CD4-positive, alpha-beta T cell treated with Interleukin-10 for 1 hour (primary cell): ENCODE data around the gene ZFHX3.

Experiments used
- DNase-seq: peaks from one replicate; pipeline ENCODE4 v3.0.0-alpha.2; 2020

ZFHX3 gene

DNA sequence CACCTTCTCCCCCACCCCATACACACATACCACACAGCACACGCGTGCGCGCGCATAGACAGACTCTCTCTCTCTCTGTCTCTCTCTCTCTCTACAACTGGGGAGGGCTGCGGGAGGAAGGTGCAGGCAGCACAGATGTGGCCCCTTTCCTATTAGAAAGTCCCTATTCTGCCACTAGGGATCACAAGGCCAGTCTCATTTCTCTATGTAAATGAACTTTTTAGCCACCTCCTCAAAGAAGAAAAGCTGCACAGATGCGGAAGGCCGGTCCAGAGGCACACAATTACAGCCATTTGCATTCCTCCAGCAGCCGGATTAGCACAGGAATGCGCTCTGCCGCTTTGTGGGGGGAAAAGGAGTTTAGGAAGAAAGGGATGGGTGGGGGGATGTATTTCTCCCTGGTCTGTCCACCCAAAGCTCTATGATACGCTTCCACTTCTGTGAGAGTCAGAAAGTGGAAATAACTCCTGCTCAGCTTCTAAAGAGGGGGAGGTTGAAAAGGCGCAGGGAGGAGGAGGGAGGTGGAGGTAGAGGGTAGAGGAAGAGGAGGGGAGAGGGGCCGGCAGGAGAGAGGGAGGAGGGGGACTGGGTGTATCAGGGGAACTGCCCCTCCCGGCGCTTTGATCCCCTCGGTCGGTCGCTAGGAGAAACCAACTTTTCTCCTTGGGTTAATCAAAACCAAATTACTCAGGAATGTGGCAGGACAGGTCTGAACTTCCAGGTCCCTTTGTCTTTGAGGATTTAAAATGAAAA, 11.7 kb downstream of the ZFHX3 start:
- no peak for DNase-seq

- no peak for DNase-seq
These were observed 13.6 kb downstream of the ZFHX3 start for GRCh38 chr16:73034374-73034773.

GRCh38 chr16:73033271-73033998, 14.5 kb downstream of the ZFHX3 start:
- no peak for DNase-seq

DNA sequence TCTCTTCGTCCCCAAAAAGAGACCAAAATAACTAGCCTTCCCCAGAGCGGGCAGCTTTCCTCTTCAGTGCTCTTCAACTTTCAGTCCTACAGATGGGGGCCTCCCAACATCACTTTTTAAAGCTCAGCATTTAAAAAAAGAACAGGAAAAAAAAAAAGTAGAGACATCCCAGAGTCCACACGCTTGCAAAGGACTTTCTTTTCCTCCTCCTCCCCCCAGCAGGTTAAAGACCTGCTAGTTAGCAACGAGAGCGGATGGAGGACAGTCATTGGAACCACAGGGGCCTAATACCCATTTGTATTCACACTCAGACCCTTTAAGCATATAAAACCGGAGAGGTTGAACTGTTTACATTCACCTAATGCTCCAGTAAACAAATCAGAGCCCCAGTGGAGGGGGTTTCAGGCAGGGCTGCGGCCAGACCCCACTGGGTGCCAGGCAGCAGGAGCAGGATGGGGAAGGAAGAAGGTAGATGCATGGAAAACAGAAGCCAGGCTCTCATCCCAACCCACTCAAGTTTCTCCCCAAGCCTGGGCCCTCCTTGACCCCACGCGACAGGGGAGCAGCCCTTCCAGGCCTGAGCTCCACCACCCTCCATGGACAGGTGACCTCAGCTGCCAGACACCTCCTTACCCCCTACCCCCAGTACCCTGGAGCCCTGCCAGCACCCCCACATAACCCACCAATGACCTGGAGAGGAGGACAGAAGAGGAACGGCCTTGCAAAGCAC, 15.2 kb downstream of the ZFHX3 start:
- DNase-seq = no peak

GRCh38 chr16:73031984-73032383, 15.9 kb downstream of the ZFHX3 start:
- DNase-seq = no peak

DNA sequence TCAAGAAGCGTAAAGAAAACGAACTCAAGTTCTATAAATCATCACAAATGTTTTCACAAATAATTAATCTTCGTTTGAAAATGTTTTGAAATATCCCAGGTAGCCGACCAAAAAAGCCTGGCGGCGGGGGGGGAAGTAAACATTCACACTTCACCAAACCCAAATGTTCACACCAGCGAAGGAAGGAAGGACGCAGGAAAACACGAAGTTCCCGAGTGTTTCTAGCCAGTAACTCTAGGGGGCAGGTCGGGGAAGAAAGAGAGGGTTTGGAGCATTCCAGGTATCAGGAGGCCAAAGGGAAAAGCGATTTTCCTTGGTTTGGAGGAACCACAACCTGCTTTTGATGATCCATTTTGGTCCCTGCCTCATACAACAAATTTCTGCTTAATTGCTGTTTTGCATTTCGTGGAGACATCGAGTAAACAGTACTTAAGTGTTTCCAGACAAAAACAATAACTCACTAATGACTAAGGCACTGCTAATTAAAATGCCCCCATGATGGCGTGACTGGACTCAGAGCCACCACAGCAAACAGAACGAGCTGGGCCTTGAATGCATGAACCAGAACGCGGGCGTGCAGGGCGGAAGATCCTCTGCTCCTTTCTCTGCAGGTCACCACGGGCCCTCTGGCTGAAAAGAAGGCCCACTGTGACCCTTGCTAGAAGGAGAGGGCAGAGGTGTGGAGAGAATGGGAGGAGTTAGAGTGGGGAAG, 16.6 kb downstream of the ZFHX3 start:
- DNase-seq = no peak

- DNase-seq = no peak
These were observed 19.1 kb downstream of the ZFHX3 start for GRCh38 chr16:73028721-73029361.

DNA sequence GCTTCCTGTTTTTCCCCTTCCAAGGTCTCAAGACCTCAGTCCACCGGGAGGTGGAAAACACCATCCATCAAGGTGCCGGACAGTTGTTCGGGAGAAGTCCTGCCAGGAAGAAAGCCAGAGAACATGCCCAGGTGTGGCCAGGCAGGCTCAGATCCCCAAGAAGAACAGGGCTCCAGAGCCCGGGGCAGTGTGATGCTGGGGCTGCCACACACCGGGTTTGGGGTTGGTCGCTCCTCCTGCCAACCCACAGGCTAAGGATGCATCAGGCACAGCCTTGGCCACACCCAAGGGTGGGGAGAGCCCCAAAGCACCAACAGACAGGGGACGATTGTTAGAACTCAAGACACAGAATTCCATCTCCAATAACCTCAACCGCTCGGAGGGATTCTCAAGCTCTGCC, 19.7 kb downstream of the ZFHX3 start:
- DNase-seq = no peak

DNA sequence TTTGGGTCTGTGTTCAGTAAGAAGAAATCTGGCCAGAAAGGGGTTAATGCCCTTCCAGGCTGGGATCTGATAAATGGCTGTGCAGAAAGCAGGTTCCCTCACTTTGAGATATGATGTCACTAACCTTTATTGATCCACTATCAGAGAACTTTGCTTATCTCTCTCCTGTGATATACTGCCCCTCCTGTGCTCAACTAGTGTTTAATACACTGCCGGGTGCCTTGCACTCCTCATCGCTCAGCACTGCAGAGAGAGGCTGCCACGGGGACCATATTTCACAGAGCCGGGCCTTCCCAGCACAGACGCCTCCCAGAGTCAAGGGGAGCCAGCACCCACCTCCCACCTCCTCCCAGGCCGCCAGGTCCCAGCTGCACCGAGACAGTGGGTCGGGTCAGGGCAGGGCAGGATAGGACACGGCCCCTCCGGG, 20.2 kb downstream of the ZFHX3 start:
- no peak for DNase-seq

DNA sequence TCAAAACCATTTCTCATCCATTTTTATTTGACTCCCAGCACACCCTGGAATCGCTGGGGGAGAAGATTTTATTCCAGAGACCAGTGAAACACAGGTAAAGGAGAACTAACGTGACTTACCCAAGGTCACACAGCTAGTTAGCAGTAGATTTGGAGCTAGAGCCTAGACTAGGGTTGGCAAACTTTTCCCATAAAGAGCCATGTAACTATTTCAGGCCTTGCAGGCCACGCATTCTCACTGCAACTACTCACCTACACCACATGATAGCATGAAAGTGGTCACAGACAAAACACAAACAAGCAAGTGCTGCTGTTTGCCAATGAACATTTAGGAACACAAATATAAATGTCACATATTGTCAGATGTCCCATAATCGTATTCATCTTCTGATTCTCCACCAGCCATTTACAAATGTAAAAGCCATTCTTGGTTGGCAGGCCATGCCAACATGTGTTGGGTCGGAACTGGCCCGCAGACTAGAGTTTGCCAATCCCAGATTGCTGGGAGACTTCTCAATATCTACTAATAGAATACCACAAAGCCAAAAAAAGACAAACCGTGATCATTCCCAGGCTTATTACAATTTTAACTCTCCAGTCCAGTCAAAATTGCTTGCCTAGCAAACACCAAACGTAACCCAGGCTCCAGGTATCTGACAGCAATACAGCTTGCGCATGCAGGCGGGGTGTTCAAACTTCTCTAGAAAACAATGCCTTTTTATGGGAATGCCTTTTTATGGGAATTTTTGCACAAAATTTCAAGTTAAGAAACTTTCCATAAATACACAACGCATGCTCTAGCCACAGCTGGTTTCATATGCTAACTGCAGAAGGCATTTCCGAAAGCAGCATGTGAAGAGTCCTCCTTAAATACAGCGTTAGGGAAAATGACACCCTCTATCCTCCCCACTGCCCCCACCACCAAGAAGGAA, 20.9 kb downstream of the ZFHX3 start:
- DNase-seq = no peak

GRCh38 chr16:73025856-73026210, 22.1 kb downstream of the ZFHX3 start:
- DNase-seq = no peak

GRCh38 chr16:73025151-73025855, 22.6 kb downstream of the ZFHX3 start:
- no peak for DNase-seq

DNA sequence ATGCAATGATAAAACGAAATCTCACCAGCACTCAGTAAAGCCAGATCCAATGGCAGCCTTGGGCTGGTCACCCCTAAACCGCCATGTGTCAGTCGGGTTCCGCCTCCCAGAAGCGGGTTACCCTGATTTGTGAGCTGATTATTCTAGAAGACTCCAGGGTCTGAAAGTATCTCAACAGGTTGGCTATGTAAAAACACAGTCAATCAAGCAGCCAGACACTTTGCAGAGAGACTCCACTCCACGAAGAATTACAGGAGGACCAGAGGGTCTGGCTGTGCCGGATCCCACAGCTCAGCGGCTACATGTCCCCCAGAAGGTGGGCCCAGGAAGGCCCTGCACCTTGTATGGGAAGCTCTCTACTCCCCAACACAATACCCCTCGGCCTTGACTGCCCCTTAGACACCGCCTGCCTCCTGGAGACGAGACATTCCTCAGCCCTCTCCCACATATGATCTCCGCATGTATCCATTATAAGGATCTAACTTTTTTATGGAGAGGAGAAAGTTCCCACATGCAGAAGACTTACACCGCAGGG, 23.3 kb downstream of the ZFHX3 start:
- DNase-seq = no peak

GRCh38 chr16:73023752-73024570, 24.0 kb downstream of the ZFHX3 start:
- DNase-seq = no peak

DNA sequence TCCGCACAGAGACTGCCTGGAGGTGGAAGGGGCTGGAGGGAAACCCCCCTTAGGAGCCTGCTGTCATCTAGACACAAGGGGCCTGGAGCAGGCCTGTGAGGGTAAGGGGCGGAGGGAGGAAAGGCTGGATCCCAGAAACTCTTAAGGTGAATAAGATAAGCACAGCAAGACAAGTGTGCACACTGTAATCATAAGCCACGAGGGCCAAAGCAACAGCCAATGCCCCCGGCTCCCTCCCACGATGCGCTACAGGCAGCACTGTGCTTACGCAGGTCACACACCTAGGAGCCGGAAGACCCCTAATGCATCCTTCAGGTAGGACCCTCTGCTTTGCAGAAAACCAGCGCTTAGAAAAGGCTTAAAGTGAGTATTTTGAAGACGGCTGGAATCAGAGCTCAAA, 24.6 kb downstream of the ZFHX3 start:
- DNase-seq = no peak

DNA sequence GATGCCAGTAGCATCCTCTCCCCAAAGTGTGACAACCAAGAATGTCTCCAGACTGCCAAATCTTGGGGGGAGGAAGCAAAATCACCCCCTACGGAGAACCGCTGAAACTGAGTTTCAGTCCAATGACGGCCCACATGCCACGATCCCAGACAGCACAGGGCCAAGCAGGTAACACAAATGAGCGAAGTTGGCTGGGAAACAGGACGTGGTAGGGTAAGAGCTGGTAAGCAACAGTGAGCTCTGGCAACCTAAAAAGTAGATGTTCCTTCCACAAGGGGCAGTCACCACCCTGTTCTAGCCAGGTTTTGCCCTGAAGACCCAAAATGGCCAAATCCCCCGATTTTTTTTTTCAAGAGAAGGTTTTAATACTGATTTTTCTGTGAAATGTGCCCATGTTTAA, 25.4 kb downstream of the ZFHX3 start:
- DNase-seq = no peak

- no peak for DNase-seq
These were observed 25.9 kb downstream of the ZFHX3 start for GRCh38 chr16:73021866-73022495.

DNA sequence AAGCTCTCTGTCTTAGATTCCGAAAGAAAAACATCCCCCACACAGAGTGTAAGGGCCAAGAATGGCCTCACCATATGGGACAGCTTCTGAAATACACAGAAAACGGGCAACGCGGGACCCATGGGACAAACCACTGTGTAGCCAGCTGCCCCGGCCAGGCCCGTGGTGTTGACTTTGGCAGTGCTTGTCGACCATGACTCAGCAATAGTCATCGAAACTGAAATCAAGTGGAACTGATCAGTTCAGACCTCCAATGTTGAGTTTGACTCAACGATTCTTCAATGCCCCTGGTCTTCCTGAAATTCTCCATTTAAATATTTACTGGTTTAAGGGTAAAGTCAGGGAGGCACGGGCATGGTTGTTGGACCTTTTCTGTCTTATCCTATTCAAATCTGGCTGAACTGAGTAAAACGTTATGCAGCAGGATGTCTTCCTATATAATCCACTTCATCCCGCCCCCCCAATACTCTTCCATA, 27.5 kb downstream of the ZFHX3 start:
- DNase-seq = no peak
